AG09319 (cell line): ENCODE measurements around the gene LIMK2.

ENCODE experiments used
- DNase-seq: peaks from one replicate; pipeline ENCODE4 v3.0.0-alpha.2; 2010; ENCODE audit warnings: low read depth; ENCODE audit errors: extremely low read depth
- TF ChIP-seq, protein P1 (sequence below): IDR thresholded peaks from 2 replicates; pipeline ENCODE4 v1.5.1; 2011; ENCODE audit warnings: low read depth, mild to moderate bottlenecking, inconsistent platforms, low read length, moderate library complexity

The LIMK2 gene

DNA sequence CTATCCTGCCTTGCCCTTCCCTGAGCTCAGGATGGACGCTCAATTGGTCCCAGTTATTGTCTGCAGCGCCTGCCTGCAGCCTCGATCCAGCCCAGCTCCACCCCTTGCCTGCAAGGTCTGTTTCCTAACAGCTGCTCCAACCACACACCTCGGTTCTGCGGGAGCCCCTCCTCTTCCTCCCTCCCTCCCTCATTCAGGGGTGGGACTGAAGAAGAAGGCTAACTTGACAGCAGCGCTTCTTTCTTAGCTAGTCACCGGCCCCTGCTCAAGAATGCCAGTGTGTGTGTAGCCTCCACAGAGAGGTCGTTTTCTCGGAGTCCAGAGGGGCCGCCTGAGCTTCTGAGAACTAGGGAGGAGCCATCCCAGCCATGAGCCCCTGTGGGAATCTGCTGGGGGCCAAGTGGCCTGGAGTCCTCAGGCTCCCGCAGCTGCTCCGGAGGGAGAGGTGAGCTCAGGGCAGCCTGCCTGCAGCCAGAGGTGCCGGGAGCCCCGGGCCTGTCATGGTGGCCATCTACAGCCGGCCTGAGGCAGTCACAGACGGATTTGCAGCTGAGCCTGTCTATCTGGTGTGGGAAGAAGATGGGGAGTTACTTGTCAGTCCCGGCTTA lies 36.1 kb downstream of the LIMK2 start:
- DNase-seq = peak; percentile 68
- TF ChIP-seq, protein P1, sequence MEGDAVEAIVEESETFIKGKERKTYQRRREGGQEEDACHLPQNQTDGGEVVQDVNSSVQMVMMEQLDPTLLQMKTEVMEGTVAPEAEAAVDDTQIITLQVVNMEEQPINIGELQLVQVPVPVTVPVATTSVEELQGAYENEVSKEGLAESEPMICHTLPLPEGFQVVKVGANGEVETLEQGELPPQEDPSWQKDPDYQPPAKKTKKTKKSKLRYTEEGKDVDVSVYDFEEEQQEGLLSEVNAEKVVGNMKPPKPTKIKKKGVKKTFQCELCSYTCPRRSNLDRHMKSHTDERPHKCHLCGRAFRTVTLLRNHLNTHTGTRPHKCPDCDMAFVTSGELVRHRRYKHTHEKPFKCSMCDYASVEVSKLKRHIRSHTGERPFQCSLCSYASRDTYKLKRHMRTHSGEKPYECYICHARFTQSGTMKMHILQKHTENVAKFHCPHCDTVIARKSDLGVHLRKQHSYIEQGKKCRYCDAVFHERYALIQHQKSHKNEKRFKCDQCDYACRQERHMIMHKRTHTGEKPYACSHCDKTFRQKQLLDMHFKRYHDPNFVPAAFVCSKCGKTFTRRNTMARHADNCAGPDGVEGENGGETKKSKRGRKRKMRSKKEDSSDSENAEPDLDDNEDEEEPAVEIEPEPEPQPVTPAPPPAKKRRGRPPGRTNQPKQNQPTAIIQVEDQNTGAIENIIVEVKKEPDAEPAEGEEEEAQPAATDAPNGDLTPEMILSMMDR = no peak

GRCh38 chr22:31248965-31249958 lies 37.2 kb downstream of the LIMK2 start:
- TF ChIP-seq, protein P1 = no peak
- DNase-seq = no peak

GRCh38 chr22:31250740-31251600 lies 38.9 kb downstream of the LIMK2 start:
- TF ChIP-seq, protein P1 = no peak
- DNase-seq = no peak

DNA sequence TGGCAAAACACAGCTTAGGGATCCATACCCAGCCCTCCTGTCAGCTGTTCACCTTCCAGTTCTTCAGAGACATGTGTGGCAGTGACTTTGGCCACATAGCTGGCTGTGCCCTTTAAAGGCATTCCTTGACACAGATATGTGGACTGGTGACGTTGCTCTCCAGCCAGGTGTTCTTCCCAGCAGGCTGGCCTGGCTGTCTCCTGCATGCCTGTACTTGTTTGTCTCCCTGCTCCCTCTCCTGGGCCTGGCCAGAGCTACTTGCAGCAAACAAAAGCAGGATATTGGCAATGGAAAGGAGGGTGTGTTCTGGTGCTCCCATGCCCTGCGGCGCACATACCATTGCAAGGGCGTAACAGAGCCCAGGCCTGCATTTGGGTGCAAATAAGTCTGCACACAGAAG lies 41.9 kb downstream of the LIMK2 start:
- no peak for DNase-seq
- TF ChIP-seq, protein P1 = no peak

DNA sequence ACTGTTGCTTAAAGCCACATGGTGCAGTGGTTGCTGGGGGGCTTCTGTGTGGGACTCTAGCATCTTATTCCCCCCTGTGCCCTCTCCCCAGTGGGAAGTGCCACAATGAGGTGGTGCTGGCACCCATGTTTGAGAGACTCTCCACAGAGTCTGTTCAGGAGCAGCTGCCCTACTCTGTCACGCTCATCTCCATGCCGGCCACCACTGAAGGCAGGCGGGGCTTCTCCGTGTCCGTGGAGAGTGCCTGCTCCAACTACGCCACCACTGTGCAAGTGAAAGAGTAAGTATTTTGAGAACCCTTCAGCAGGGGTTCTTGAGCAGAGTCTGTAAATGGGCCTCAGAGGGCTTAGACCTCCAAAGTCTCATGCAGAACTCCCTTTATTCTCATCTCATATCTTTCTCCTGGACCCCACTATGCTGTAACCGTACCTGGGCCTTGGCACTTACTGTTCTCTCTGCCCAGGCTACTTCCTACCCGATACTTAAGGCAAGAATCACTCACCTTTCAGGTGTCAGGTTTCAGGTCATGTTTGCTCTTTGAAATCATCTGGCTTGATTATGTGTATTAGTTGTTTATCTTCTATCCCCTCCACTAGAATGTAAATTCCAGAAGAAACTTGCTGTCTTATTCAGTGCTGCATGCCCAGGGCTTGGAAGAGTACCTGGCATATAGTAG lies 47.8 kb downstream of the LIMK2 start:
- TF ChIP-seq, protein P1 = no peak
- DNase-seq = no peak

- no peak for DNase-seq
- TF ChIP-seq, protein P1 = no peak
These were observed 48.4 kb downstream of the LIMK2 start for GRCh38 chr22:31260474-31260856.
